ENCODE results near the gene DNAI7.

The DNAI7 gene

GRCh38 chr12:25121916-25122315 lies 73.0 kb downstream of the DNAI7 start:
- DNase-seq (ENCODE audit: insufficient read length): no peak
- TF ChIP-seq POLR2AphosphoS5 (IDR thresholded peaks at IDR 0.05; ENCODE audit: low read depth, low read length) (no peak), POLR2A (IDR thresholded peaks at IDR 0.05; ENCODE audit: low read depth, low read length) (no peak), TAF1 (IDR thresholded peaks at IDR 0.05; ENCODE audit: borderline replicate concordance, low read depth, low read length) (no peak)
- no peak for FAIRE-seq

GRCh38 chr12:25121110-25121509 lies 73.8 kb downstream of the DNAI7 start:
- no peak for TF ChIP-seq POLR2A (IDR thresholded peaks at IDR 0.05; ENCODE audit: low read depth, low read length)
- TF ChIP-seq POLR2AphosphoS5 (IDR thresholded peaks at IDR 0.05; ENCODE audit: low read depth, low read length): no peak
- no peak for TF ChIP-seq TAF1 (IDR thresholded peaks at IDR 0.05; ENCODE audit: borderline replicate concordance, low read depth, low read length)
- FAIRE-seq: no peak
- DNase-seq (ENCODE audit: insufficient read length): no peak

- FAIRE-seq (peak; percentile 27), DNase-seq (ENCODE audit: insufficient read length) (no peak)
- TF ChIP-seq POLR2AphosphoS5 (IDR thresholded peaks at IDR 0.05; ENCODE audit: low read depth, low read length) (no peak), TAF1 (IDR thresholded peaks at IDR 0.05; ENCODE audit: borderline replicate concordance, low read depth, low read length) (no peak), POLR2A (IDR thresholded peaks at IDR 0.05; ENCODE audit: low read depth, low read length) (no peak)
Observed at GRCh38 chr12:25119020-25119419, 75.9 kb downstream of the DNAI7 start.

GRCh38 chr12:25115677-25116076 lies 79.3 kb downstream of the DNAI7 start:
- DNase-seq (ENCODE audit: insufficient read length): no peak
- TF ChIP-seq POLR2A (IDR thresholded peaks at IDR 0.05; ENCODE audit: low read depth, low read length): no peak
- no peak for TF ChIP-seq POLR2AphosphoS5 (IDR thresholded peaks at IDR 0.05; ENCODE audit: low read depth, low read length)
- TF ChIP-seq TAF1 (IDR thresholded peaks at IDR 0.05; ENCODE audit: borderline replicate concordance, low read depth, low read length): no peak
- peak; percentile 82 for FAIRE-seq

- TF ChIP-seq TAF1 (IDR thresholded peaks at IDR 0.05; ENCODE audit: borderline replicate concordance, low read depth, low read length): no peak
- TF ChIP-seq POLR2A (IDR thresholded peaks at IDR 0.05; ENCODE audit: low read depth, low read length): no peak
- TF ChIP-seq POLR2AphosphoS5 (IDR thresholded peaks at IDR 0.05; ENCODE audit: low read depth, low read length): no peak
- FAIRE-seq (no peak), DNase-seq (ENCODE audit: insufficient read length) (no peak)
Observed at GRCh38 chr12:25113651-25114050, 81.3 kb downstream of the DNAI7 start.

GRCh38 chr12:25110260-25110659 lies 84.7 kb downstream of the DNAI7 start:
- TF ChIP-seq POLR2A (IDR thresholded peaks at IDR 0.05; ENCODE audit: low read depth, low read length): no peak
- no peak for TF ChIP-seq TAF1 (IDR thresholded peaks at IDR 0.05; ENCODE audit: borderline replicate concordance, low read depth, low read length)
- no peak for TF ChIP-seq POLR2AphosphoS5 (IDR thresholded peaks at IDR 0.05; ENCODE audit: low read depth, low read length)
- no peak for FAIRE-seq
- no peak for DNase-seq (ENCODE audit: insufficient read length)

- DNase-seq (ENCODE audit: insufficient read length) (no peak), FAIRE-seq (peak; percentile 86)
- TF ChIP-seq POLR2AphosphoS5 (IDR thresholded peaks at IDR 0.05; ENCODE audit: low read depth, low read length) (no peak), TAF1 (IDR thresholded peaks at IDR 0.05; ENCODE audit: borderline replicate concordance, low read depth, low read length) (no peak)
Observed at GRCh38 chr12:25107920-25108319, 87.0 kb downstream of the DNAI7 start.

GRCh38 chr12:25106818-25107217 lies 88.1 kb downstream of the DNAI7 start:
- TF ChIP-seq POLR2AphosphoS5 (IDR thresholded peaks at IDR 0.05; ENCODE audit: low read depth, low read length): no peak
- TF ChIP-seq POLR2A (IDR thresholded peaks at IDR 0.05; ENCODE audit: low read depth, low read length): no peak
- TF ChIP-seq TAF1 (IDR thresholded peaks at IDR 0.05; ENCODE audit: borderline replicate concordance, low read depth, low read length): no peak

GRCh38 chr12:25102402-25102801 lies 92.6 kb downstream of the DNAI7 start:
- TF ChIP-seq POLR2AphosphoS5 (IDR thresholded peaks at IDR 0.05; ENCODE audit: low read depth, low read length) (no peak), POLR2A (IDR thresholded peaks at IDR 0.05; ENCODE audit: low read depth, low read length) (no peak), TAF1 (IDR thresholded peaks at IDR 0.05; ENCODE audit: borderline replicate concordance, low read depth, low read length) (no peak)
- DNase-seq (ENCODE audit: insufficient read length) (no peak), FAIRE-seq (no peak)

More at GRCh38 chr12:25106818-25107217, 88.1 kb downstream of the DNAI7 start:
- no peak for DNase-seq (ENCODE audit: insufficient read length)
- FAIRE-seq: no peak

GRCh38 chr12:25101092-25101445 lies 93.9 kb downstream of the DNAI7 start:
- TF ChIP-seq TAF1 (IDR thresholded peaks at IDR 0.05; ENCODE audit: borderline replicate concordance, low read depth, low read length) (no peak), POLR2A (IDR thresholded peaks at IDR 0.05; ENCODE audit: low read depth, low read length) (no peak), POLR2AphosphoS5 (IDR thresholded peaks at IDR 0.05; ENCODE audit: low read depth, low read length) (no peak)
- FAIRE-seq (no peak), DNase-seq (ENCODE audit: insufficient read length) (no peak)

- no peak for DNase-seq (ENCODE audit: insufficient read length)
- TF ChIP-seq POLR2A (IDR thresholded peaks at IDR 0.05; ENCODE audit: low read depth, low read length): no peak
- no peak for TF ChIP-seq TAF1 (IDR thresholded peaks at IDR 0.05; ENCODE audit: borderline replicate concordance, low read depth, low read length)
- no peak for TF ChIP-seq POLR2AphosphoS5 (IDR thresholded peaks at IDR 0.05; ENCODE audit: low read depth, low read length)
- peak; percentile 50 for FAIRE-seq
Observed at GRCh38 chr12:25100194-25101091, 94.5 kb downstream of the DNAI7 start.

- FAIRE-seq (no peak), DNase-seq (ENCODE audit: insufficient read length) (no peak)
- TF ChIP-seq POLR2A (IDR thresholded peaks at IDR 0.05; ENCODE audit: low read depth, low read length): no peak
- no peak for TF ChIP-seq POLR2AphosphoS5 (IDR thresholded peaks at IDR 0.05; ENCODE audit: low read depth, low read length)
- no peak for TF ChIP-seq TAF1 (IDR thresholded peaks at IDR 0.05; ENCODE audit: borderline replicate concordance, low read depth, low read length)
Observed at GRCh38 chr12:25099010-25099409, 96.0 kb downstream of the DNAI7 start.

All from GM12892 (cell line).